GM19023 (cell line): ENCODE results near the gene HBM.
"Not testable (repeated sequence)": the region's sequence is repeated elsewhere in the genome, so short reads cannot be mapped to it uniquely, and the experiment has no call there.

ENCODE experiments used
- ATAC-seq: cut with Tn5 transposase; IDR thresholded peaks from one replicate; pipeline ENCODE4 v1.9.1; 2021; ENCODE audit warnings: mild to moderate bottlenecking, moderate library complexity; ENCODE audit not compliant: unreplicated experiment

Gene HBM

GRCh38 chr16:167122-167690 lies 1.4 kb downstream of the HBM start:
- ATAC-seq, result no peak

DNA sequence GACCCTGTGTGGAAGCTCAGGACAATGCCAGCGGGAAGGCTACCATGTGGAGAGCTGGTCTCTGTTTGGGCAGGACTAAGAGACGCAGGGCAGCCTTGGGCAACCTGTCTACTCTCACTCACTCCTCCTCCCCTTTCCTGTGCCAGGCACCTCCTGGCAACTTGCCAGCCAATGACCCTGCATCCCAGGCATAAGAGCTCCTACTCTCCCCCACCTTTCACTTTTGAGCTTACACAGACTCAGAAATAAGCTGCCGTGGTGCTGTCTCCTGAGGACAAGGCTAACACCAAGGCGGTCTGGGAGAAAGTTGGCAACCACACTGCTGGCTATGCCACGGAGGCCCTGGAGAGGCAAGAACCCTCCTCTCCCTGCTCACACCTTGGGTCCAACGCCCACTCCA lies 2.6 kb downstream of the HBM start:
- ATAC-seq, result no peak

- no peak for ATAC-seq
These were observed 3.2 kb downstream of the HBM start for GRCh38 chr16:169014-169413.

GRCh38 chr16:170088-170507 lies 4.3 kb downstream of the HBM start:
- not testable (repeated sequence) for ATAC-seq

DNA sequence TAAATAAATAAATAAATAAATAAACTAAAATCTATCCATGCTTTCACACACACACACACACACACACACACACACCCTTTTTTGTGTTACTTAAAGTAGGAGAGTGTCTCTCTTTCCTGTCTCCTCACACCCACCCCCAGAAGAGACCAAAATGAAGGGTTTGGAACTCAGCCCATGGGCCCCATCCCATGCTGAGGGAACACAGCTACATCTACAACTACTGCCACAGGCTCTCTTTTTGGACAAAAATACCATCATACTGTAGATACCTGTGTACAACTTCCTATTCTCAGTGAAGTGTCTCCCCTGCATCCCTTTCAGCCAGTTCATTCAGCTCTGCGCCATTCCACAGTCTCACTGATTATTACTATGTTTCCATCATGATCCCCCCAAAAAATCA lies 5.0 kb downstream of the HBM start:
- ATAC-seq, result no peak

GRCh38 chr16:172374-172941 lies 6.7 kb downstream of the HBM start, which contains the start of gene HBA2:
HBA2 (plus strand) TSS chr16:172876; CDS start chr16:172913, 37 bp downstream.
- not testable (repeated sequence) for ATAC-seq

DNA sequence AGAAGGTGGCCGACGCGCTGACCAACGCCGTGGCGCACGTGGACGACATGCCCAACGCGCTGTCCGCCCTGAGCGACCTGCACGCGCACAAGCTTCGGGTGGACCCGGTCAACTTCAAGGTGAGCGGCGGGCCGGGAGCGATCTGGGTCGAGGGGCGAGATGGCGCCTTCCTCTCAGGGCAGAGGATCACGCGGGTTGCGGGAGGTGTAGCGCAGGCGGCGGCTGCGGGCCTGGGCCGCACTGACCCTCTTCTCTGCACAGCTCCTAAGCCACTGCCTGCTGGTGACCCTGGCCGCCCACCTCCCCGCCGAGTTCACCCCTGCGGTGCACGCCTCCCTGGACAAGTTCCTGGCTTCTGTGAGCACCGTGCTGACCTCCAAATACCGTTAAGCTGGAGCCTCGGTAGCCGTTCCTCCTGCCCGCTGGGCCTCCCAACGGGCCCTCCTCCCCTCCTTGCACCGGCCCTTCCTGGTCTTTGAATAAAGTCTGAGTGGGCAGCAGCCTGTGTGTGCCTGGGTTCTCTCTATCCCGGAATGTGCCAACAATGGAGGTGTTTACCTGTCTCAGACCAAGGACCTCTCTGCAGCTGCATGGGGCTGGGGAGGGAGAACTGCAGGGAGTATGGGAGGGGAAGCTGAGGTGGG lies 7.6 kb downstream of the HBM start:
- not testable (repeated sequence) for ATAC-seq

DNA sequence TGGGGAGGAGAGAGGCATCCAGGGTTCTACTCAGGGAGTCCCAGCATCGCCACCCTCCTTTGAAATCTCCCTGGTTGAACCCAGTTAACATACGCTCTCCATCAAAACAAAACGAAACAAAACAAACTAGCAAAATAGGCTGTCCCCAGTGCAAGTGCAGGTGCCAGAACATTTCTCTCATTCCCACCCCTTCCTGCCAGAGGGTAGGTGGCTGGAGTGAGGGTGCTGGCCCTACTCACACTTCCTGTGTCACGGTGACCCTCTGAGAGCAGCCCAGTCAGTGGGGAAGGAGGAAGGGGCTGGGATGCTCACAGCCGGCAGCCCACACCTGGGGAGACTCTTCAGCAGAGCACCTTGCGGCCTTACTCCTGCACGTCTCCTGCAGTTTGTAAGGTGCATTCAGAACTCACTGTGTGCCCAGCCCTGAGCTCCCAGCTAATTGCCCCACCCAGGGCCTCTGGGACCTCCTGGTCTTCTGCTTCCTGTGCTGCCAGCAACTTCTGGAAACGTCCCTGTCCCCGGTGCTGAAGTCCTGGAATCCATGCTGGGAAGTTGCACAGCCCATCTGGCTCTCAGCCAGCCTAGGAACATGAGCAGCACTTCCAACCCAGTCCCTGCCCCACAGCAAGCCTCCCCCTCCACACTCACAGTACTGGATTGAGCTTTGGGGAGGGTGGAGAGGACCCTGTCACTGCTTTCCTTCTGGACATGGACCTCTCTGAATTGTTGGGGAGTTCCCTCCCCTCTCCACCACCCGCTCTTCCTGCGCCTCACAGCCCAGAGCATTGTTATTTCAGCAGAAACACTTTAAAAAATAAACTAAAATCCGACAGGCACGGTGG lies 8.4 kb downstream of the HBM start:
- ATAC-seq, result not testable (repeated sequence)

- no peak for ATAC-seq
These were observed 9.5 kb downstream of the HBM start for GRCh38 chr16:175011-175949.

DNA sequence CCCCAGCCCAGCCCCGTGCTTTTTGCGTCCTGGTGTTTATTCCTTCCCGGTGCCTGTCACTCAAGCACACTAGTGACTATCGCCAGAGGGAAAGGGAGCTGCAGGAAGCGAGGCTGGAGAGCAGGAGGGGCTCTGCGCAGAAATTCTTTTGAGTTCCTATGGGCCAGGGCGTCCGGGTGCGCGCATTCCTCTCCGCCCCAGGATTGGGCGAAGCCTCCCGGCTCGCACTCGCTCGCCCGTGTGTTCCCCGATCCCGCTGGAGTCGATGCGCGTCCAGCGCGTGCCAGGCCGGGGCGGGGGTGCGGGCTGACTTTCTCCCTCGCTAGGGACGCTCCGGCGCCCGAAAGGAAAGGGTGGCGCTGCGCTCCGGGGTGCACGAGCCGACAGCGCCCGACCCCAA lies 10.2 kb downstream of the HBM start:
- not testable (repeated sequence) for ATAC-seq

GRCh38 chr16:176477-177382 lies 11.0 kb downstream of the HBM start, which contains the start of gene HBA1:
HBA1 (plus strand) TSS chr16:176680; CDS start chr16:176717, 37 bp downstream.
- not testable (repeated sequence) for ATAC-seq

GRCh38 chr16:177394-177822 lies 11.6 kb downstream of the HBM start:
- no peak for ATAC-seq

- ATAC-seq, result no peak
These were observed 12.3 kb downstream of the HBM start for GRCh38 chr16:177981-178667.

DNA sequence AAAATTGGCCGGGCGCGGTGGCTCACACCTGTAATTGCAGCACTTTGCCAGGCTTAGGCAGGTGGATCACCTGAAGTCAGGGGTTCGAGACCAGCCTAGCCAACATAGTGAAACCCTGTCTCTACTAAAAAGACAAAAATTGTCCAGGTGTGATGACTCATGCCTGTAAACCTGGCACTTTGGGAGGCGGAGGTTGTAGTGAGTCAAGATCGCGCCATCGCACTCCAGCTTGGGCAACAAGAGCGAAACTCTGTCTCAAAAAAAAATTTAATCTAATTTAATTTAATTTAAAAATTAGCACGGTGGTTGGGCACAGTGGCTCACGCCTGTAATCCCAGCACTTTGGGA lies 12.9 kb downstream of the HBM start:
- ATAC-seq, result no peak

- no peak for ATAC-seq
These were observed 13.7 kb downstream of the HBM start for GRCh38 chr16:179211-180092.

DNA sequence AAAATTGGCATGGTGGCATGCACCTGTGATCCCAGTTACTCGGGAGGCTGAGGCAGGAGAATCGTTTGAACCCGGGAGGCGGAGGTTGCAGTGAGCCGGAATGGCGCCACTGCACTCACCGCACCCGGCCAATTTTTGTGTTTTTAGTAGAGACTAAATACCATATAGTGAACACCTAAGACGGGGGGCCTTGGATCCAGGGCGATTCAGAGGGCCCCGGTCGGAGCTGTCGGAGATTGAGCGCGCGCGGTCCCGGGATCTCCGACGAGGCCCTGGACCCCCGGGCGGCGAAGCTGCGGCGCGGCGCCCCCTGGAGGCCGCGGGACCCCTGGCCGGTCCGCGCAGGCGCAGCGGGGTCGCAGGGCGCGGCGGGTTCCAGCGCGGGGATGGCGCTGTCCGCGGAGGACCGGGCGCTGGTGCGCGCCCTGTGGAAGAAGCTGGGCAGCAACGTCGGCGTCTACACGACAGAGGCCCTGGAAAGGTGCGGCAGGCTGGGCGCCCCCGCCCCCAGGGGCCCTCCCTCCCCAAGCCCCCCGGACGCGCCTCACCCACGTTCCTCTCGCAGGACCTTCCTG lies 14.4 kb downstream of the HBM start, which contains the start of gene HBQ1:
TSS of gene HBQ1 (plus strand) at position 359 of the 575 bp plus-strand sequence. CDS start at position 387, 28 bp downstream.
- no peak for ATAC-seq
